K562 (cell line): ENCODE results near the gene CIAO3. TPM values are rescaled to one million over a fixed set of nuclear protein-coding genes. Genes with fewer than 3 reads are reported as not detected.

Source experiments
- CBX3 ChIP-seq, 2 experiments: IDR thresholded peaks; 1 replicate in 1 of 2; 2 replicates in 1 of 2; pipeline ENCODE4 v1.6.1; 2012; ENCODE audit warnings: inconsistent platforms in 2 of 2, low read length in 2 of 2, borderline replicate concordance in 1 of 2, control low read depth in 1 of 2
- DIDO1 ChIP-seq: fragments of 450-650 bp; IDR thresholded peaks from 2 replicates; pipeline ENCODE4 v1.6.1; 2016; ENCODE audit warnings: low read depth, missing biosample characterization, missing genetic modification characterization
- E2F5 ChIP-seq: sonication (generic); formaldehyde crosslinking; IDR thresholded peaks from 2 replicates; pipeline ENCODE4 v1.8.0; 2022; ENCODE audit warnings: mild to moderate bottlenecking, missing genetic modification reagents
- ETS1 ChIP-seq: conservative IDR thresholded peaks from 2 replicates; pipeline ENCODE4 v1.6.1; 2011; ENCODE audit warnings: low read depth, mild to moderate bottlenecking, low read length; ENCODE audit not compliant: control insufficient read depth
- FOXJ3 ChIP-seq: sonication (generic); formaldehyde crosslinking; IDR thresholded peaks from 2 replicates; pipeline ENCODE4 v1.4.0; 2020; ENCODE audit warnings: mild to moderate bottlenecking, missing genetic modification reagents
- HDAC1 ChIP-seq, 2 experiments: fragments of 450-650 bp; IDR thresholded peaks; 2 replicates each; pipeline ENCODE4 v1.6.1; 2016 to 2017; ENCODE audit warnings: inconsistent platforms in 1 of 2, mild to moderate bottlenecking in 1 of 2, moderate library complexity in 1 of 2
- MAFK ChIP-seq: IDR thresholded peaks from 2 replicates; pipeline ENCODE4 v1.6.1; 2011; ENCODE audit warnings: low read length, improper control_type of control experiment
- PTBP1 ChIP-seq: fragments of 200-400 bp; formaldehyde crosslinking; IDR thresholded peaks from 2 replicates; pipeline ENCODE4 v1.6.1; 2017; ENCODE audit warnings: low read depth, low read length
- RREB1 ChIP-seq: fragments of 250-450 bp; sonication (Bioruptor Pico); IDR thresholded peaks from 2 replicates; pipeline ENCODE4 v1.4.0; 2020
- SREBF1 ChIP-seq: fragments of 150-350 bp; IDR thresholded peaks from 2 replicates; pipeline ENCODE4 v1.6.1; 2014; ENCODE audit warnings: antibody characterized with exemption, low read depth, low read length, borderline replicate concordance
- USF2 ChIP-seq: sonication (generic); formaldehyde crosslinking; IDR thresholded peaks from 2 replicates; pipeline ENCODE4 v1.5.0; 2020; ENCODE audit warnings: missing genetic modification reagents
- ZNF592 ChIP-seq: fragments of 450-650 bp; IDR thresholded peaks from 2 replicates; pipeline ENCODE4 v1.6.1; 2017; ENCODE audit warnings: antibody characterized with exemption, mild to moderate bottlenecking
- ZSCAN29 ChIP-seq: fragments of 450-650 bp; IDR thresholded peaks from 2 replicates; pipeline ENCODE4 v1.6.1; 2017
- polyA plus RNA-seq, 8 experiments: library from polyadenylated mRNA; depleted of rRNA in 4 of 8; stranded (reverse) in 5 of 8; unstranded in 3 of 8; fragments of >200 nt; fragmentation: Nextera tagmentation in 2 of 8; fragmentation: Illumina TruSeq in 1 of 8; extraction: Ambion mirVana in 2 of 8; extraction: Trizol in 1 of 8; gene quantifications; 2 replicates each; pipeline versions ENCODE4 v1.2.1 to v1.2.3, GENCODE V29; 2011 to 2014; ENCODE audit warnings: inconsistent platforms in 1 of 8, missing spikeins in 1 of 8
- total RNA-seq, 7 experiments: library from RNA; depleted of rRNA in 6 of 7; stranded (reverse); fragments of >200 nt in 6 of 7; fragmentation: Illumina TruSeq in 2 of 7; extraction: Trizol in 2 of 7; gene quantifications; 2 replicates each; pipeline versions ENCODE4 v1.2.1 to v1.2.3, GENCODE V29; 2011 to 2021; ENCODE audit warnings: low replicate concordance in 1 of 7

Gene CIAO3
- total and polyA plus RNA-seq, 9 of the 15 experiments (the other 6 are each of a cell fraction or from before 2014, with no cell fraction given) = 2.2 to 35.6 (median 18.7) TPM

GRCh38 chr16:720990-721764, 19.6 kb downstream of the CIAO3 start, which contains the start of gene ANTKMT (continued):
- TF ChIP-seq ZNF592 (peak; percentile 67; the same call in 1 of the 2 replicates), HDAC1 (IDR thresholded peaks at IDR 0.05) (no peak), FOXJ3 (no peak), ETS1 (peak; percentile 82), ZSCAN29 (no peak), DIDO1 (tag) (peak; percentile 64; the same call in 1 of the 2 replicates), SREBF1 (no peak), PTBP1 (0 out of 2 replicates have a peak, but pooled peaks have one; percentile 20), MAFK (no peak), E2F5 (CRISPR knock-in tag) (0 out of 2 replicates have a peak, but pooled peaks have one; percentile 70), CBX3 (IDR thresholded peaks at IDR 0.05; ENCODE audit: borderline replicate concordance in 1 of 2, low read length in 2 of 2) (peak in 1 of 2 experiments; percentile 60; a peak in 1 of 3 replicates), RREB1 (CRISPR knock-in tag) (0 out of 2 replicates have a peak, but pooled peaks have one; percentile 18), USF2 (CRISPR knock-in tag) (peak; percentile 29; the same call in 1 of the 2 replicates)
